GM19238 (cell line): ENCODE data around the gene PCDH1.
A peak's percentile ranks its signal among the peaks of the same experiment; 100 is the strongest.

Source experiments
- DNase-seq: peaks from one replicate; pipeline ENCODE4 v3.0.0; 2011; ENCODE audit warnings: low spot score; ENCODE audit not compliant: insufficient read length

Gene PCDH1

DNA sequence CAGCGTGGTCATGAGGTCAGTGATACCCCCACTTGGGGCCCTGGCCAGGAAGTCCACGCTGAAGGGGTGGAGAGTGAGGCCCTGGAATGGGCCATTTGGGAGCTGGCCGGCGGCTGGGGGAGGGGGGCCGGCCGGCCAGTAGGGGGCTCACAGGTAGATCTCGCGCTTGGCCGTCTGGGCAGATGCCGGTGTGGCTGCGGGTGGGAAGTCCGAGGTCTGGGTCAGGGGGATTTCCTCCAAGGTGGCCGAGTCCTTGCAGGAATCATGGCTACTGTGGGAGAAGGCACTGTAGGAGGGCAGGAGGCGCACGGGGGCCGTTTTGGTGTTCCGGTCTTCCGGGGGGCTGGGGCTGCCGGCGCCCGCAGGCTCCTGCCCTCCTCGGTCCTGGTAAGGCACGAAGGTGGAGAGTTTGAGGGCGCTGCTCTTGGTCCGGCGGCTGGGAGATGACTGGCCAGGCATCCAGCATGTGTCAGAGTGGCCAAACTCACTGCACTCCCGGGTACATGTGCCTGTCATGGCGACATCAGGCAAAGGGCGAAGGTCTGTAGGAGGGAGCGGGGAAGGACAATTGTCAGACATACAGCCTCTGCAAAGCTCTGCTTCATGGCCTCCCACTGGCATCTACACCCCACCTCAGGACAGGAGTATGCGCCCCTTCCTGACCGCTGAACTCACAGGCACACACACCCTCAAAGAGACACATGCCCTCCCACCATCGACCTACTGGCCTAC lies 24.1 kb downstream of the PCDH1 start:
- DNase-seq: no peak

- no peak for DNase-seq
These were observed 25.8 kb downstream of the PCDH1 start for GRCh38 chr5:141852448-141852847.

- DNase-seq: no peak
These were observed 26.9 kb downstream of the PCDH1 start for GRCh38 chr5:141851195-141851874.

GRCh38 chr5:141850786-141851185 lies 27.4 kb downstream of the PCDH1 start:
- DNase-seq: no peak

- DNase-seq: peak; percentile 31
These were observed 27.9 kb downstream of the PCDH1 start for GRCh38 chr5:141850244-141850768.

DNA sequence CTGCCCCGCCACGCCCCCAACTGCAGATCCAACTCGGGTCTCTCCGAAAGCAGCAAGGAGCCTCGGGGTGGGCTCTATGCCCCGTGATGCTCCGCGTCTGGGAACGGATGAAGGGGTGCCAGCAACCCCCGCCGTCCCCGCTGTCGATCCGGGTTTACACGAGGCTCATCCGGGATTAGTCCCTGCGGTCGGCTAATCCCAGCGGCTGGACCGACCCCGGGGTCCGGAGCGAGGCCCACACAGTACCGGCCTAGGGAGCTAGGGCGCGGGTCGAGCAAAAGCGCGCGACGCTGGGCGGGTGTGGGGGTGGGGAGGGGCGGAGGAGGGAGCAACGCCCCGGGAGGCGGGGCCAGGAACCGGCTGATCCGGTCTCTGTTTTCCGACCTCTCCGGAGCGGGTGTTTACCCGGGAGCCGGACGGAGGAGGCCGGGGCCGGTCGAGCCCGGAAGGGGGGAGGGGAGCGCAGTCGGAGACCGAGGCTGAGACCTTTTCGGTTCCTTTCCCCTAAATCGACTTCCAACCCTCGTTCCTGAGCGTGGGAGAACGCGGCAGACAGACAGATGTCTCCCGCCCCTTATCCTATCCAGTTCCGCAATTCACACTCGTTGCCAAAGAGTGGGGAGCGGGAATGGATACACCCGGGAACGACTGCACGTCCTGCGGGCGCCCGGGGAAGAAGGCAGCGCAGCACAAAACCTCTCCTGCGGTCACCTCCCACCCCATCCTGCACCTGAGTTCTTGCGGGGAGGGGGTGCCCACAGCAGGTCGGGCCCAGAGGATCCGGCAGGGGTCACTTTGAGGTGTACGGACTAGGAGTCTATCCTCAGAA lies 28.6 kb downstream of the PCDH1 start:
- DNase-seq: peak; percentile 81

GRCh38 chr5:141848744-141849414 lies 29.3 kb downstream of the PCDH1 start:
- DNase-seq: peak; percentile 42

- DNase-seq: no peak
These were observed 32.2 kb downstream of the PCDH1 start for GRCh38 chr5:141846031-141846430.

- DNase-seq: no peak
These were observed 32.8 kb downstream of the PCDH1 start for GRCh38 chr5:141845371-141845851.

DNA sequence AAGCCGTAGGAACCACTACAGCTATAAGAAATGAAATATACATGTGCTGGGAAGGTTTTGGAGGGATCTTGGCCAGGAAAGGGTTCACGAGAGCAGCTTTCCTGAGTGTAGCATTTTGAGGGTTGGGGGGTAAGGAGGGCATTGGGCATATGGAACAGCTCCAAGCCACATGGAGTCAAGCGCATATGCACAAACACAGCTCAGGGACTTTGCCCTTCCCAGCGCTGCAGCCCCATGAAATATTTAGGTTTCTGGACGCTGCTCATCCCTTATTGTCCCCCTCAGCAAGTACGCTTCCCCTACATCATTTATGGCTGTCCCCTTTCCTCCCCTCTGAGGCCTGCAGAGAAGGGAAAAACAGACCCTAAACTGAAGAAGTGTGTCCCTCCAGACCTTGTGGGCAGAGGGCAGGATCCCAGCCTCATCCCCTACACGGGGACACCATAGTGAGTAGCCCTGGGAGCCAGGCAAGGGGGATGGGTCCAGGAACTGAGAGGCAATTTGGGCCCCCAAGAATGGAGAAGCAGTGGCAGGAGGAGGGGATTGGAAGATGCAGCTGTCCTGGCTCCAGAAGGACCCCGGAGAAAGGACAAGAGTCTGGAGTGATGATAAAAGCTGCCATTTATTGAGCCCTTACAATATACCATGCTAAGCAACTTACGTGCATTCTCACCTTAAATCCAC lies 33.7 kb downstream of the PCDH1 start:
- DNase-seq: no peak

GRCh38 chr5:141843156-141843927 lies 34.9 kb downstream of the PCDH1 start:
- DNase-seq: no peak

GRCh38 chr5:141841378-141842180 lies 36.6 kb downstream of the PCDH1 start:
- DNase-seq: no peak

GRCh38 chr5:141840826-141841360 lies 37.3 kb downstream of the PCDH1 start:
- DNase-seq: no peak

- DNase-seq: no peak
These were observed 37.9 kb downstream of the PCDH1 start for GRCh38 chr5:141840280-141840812.

GRCh38 chr5:141839015-141839513 lies 39.1 kb downstream of the PCDH1 start:
- no peak for DNase-seq

DNA sequence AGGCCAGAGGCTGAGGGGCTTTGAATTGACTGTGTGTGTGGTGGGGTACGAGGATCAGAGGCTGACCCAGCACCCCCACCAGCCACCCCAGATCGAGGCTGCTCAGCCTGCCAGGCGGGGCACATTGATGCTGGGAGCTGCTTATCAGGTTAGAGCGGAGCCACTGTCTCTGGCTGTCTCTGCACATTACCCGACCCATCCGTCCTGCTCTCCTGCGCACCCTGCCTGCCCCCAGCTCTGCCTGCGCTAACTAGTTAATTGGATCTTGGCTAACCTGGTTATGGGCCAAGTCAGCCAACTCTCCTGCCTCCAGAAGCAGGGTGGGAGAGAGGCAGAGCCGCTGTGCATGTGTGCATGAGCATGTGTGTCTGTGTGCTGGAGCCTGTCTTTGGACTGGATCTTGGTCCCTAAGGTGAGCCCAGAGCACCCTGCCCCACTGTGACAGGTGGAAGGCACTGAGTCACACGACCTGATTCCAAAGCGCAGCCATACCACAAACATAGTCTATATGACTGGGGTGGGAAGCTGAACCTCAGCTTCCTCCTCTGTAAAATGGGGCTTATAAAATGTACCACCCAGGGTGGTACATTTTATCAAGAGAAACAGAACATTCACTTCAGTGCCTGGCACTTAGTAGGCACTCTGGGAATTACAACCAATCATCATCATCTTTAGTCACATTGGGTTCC lies 39.7 kb downstream of the PCDH1 start:
- DNase-seq: no peak

DNA sequence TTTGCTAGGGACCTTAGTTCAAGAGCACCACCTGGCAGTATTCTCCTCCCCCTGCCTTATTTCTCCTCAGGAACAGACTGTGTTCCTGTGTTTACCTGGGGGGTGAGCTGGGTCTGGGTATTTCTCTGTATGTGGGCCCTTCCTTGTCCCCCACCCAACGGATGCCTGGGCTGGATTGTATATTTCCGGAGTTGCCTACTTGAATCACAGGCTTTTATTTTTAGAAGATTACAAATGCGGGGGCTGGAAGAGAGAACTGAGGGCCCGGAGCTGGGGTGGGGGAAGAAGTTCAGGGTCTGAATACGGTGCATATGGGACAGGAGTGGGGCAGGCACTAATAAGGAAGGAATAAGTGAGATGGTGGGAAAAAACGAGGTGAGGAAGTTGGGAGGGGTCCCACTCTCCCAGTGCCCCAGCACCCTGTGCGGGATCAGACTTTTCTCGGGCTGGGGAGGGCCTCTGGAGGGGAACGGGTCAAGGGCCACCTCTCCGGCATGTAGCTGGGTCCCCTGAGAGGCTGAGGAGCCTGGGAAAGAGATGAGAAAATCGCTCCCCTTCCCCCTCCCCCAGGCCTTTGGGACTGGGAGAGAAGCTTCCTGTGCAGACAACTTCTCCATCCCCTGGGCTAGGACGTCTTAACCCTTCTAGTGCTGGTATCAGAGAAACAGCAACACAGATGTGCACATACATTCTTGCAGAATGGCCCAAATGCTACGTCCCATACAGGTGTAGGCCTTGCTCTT lies 42.1 kb downstream of the PCDH1 start:
- no peak for DNase-seq
